Body of pancreas (tissue), 4 donors: ENCODE data around the gene EFS. TPM values are rescaled to one million over a fixed set of nuclear protein-coding genes. Genes with fewer than 3 reads are reported as not detected.

ENCODE experiments used
- ATAC-seq: fragments of 150-250 bp; one replicate; pipeline ENCODE4 v1.9.1; 2016
- DNase-seq, 4 donors: peaks; one replicate each; pipeline ENCODE4 v3.0.0-alpha.2; 2019
- H3K27ac ChIP-seq, 4 donors: fragments of 200-600 bp; sonication (generic); 1 replicate in 3 of 4; 2 replicates in 1 of 4; pipeline versions ENCODE4 v1.5.1 to v1.6.1; 2016 to 2019; ENCODE audit warnings: mild to moderate bottlenecking in 1 of 4, mixed read lengths in 1 of 4, moderate library complexity in 1 of 4
- H3K27me3 ChIP-seq, 2 donors: fragments of 200-600 bp; sonication (generic); one replicate each; pipeline ENCODE4 v1.6.0; 2016; ENCODE audit warnings: mild to moderate bottlenecking in 1 of 2
- H3K36me3 ChIP-seq, 2 donors: fragments of 200-600 bp; sonication (generic); replicated peaks in 1 of 2; 2 replicates each; pipeline ENCODE4 v1.5.1; 2016; ENCODE audit warnings: low read depth in 2 of 2; ENCODE audit not compliant: insufficient read depth in 1 of 2
- H3K4me1 ChIP-seq: fragments of 200-600 bp; sonication (generic); one replicate; pipeline ENCODE4 v1.6.0; 2016
- H3K4me3 ChIP-seq, 2 donors: fragments of 200-600 bp; sonication (generic); 1 replicate in 1 of 2; 2 replicates in 1 of 2; pipeline ENCODE4 v1.5.1; 2016 to 2019
- H3K9me3 ChIP-seq, 3 donors: fragments of 200-600 bp; sonication (generic); 1 replicate in 2 of 3; 2 replicates in 1 of 3; pipeline ENCODE4 v1.5.1; 2016
- POLR2A ChIP-seq, 3 donors: fragments of 450-650 bp; IDR thresholded peaks; one replicate each; pipeline ENCODE4 v1.6.1; 2016; ENCODE audit warnings: antibody characterized with exemption in 3 of 3, mild to moderate bottlenecking in 2 of 3
- WGBS, 2 donors: methylation state at CpG; one replicate each; pipeline ENCODE4 v1.1.5; 2017; 5-methylcytosine and 5-hydroxymethylcytosine counted together
- intact Hi-C: fragments of 100-400 bp; cut with DNase I; formaldehyde crosslinking; loops from one replicate; pipeline ENCODE4 v1.15.1; 2023
- total RNA-seq, 2 donors: library from RNA; depleted of rRNA; stranded (reverse); fragments of >200 nt; gene quantifications; one replicate each; pipeline ENCODE4 v1.1.0, GENCODE V29; 2016
- TF ChIP-seq, protein P1 (sequence below), 7 experiments: fragments of 450-650 bp in 4 of 7; fragments of 200-600 bp in 3 of 7; sonication (generic) in 3 of 7; IDR thresholded peaks; one replicate each; pipeline ENCODE4 v1.5.1; 2016 to 2019; ENCODE audit warnings: antibody characterized with exemption in 7 of 7

The EFS gene
- total RNA-seq, 2 donors from 2014 or later: 0.99 to 1.3 TPM

DNA sequence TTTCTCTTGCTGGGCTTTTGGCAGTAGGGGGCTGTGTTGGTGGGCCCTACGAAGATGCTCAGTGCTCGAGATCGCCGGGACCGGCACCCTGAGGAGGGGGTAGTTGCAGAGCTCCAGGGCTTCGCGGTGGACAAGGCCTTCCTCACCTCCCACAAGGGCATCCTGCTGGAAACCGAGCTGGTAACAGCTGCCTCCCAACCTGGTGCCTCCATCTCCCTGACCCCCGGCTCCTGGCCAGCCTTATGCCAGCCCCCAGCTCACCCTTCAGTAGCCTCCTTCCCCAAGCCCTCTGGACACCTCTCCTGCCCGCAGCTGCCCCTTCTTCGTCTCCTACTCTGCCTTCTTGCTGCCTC lies 12.2 kb upstream of the EFS start:
- H3K9me3 ChIP-seq: no peaks in the 10 kb centered on the region
- H3K27me3 ChIP-seq: no peaks in the 10 kb centered on the region
- intact Hi-C loops: loop anchor here (10.0 kb wide), 1 partner anchor 112 kb away; no protein-coding TSS in a partner anchor
- TF ChIP-seq, protein P1, sequence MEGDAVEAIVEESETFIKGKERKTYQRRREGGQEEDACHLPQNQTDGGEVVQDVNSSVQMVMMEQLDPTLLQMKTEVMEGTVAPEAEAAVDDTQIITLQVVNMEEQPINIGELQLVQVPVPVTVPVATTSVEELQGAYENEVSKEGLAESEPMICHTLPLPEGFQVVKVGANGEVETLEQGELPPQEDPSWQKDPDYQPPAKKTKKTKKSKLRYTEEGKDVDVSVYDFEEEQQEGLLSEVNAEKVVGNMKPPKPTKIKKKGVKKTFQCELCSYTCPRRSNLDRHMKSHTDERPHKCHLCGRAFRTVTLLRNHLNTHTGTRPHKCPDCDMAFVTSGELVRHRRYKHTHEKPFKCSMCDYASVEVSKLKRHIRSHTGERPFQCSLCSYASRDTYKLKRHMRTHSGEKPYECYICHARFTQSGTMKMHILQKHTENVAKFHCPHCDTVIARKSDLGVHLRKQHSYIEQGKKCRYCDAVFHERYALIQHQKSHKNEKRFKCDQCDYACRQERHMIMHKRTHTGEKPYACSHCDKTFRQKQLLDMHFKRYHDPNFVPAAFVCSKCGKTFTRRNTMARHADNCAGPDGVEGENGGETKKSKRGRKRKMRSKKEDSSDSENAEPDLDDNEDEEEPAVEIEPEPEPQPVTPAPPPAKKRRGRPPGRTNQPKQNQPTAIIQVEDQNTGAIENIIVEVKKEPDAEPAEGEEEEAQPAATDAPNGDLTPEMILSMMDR (IDR thresholded peaks at IDR 0.05): no peak
- no peak for TF ChIP-seq POLR2A (IDR thresholded peaks at IDR 0.05)
- peaks cover 6% of the 10 kb centered on the region for H3K4me1 ChIP-seq
- WGBS, 2 donors: 65 to 67% methylated on average over 11 of the region's 11 CpGs
- DNase-seq: no peak
- no peaks in the 10 kb centered on the region for H3K36me3 ChIP-seq
- no peak for ATAC-seq
- H3K4me3 ChIP-seq: no peak overlapping the region
- no peak overlapping the region for H3K27ac ChIP-seq

DNA sequence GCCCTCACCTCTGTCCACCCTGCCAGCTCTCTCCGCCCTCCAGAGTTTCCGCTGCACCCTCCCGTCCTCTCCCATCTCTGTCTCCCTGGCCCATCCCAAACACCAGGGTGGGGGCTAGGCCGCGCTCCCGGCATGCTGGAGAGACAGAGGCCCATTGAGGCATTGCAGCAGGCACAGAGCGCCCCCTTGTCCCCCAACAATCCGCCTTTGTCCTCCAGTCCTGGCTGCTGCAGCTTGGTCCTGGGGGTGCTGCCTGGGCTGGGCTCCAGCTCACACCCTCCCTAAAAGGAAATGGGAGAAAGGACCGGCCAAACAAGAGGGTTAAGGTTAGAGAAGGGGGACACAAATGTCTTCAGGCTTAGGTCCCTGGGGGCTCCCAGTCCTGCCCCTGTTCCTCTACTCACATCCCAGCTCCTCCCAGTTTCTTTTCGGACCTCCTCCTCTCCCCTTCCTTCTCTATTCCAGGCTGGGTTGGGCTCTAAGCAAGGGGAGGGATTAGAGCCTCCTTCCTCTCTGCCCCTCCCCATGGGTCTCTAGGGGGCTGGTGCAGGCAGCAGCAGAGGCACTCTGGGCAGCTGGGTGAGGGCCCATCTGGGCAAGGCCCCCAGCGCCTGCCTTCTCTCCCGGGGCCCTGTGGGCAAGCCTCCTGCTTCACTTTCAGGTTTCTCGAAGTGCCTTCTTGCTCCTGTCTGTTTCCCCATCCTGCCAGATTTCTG lies 11.7 kb upstream of the EFS start, which contains the start of gene CMTM5:
CMTM5 (plus strand) TSS at position 565 of the 716 bp plus-strand sequence. CDS start 206 bp downstream, outside the sequence.
- Histone ChIP-seq H3K27ac (no peak within 1 kb of the TSS), H3K36me3 (no peaks in the 10 kb centered on the region), H3K4me1 (peaks cover 6% of the 10 kb centered on the region), H3K27me3 (no peaks in the 10 kb centered on the region), H3K9me3 (no peaks in the 10 kb centered on the region), H3K4me3 (no peak within 1 kb of the TSS)
- intact Hi-C loops: loop anchor here (10.0 kb wide), 1 partner anchor 112 kb away; no protein-coding TSS in a partner anchor
- ATAC-seq: no peak
- no peak for DNase-seq
- TF ChIP-seq, protein P1 (IDR thresholded peaks at IDR 0.05): no peak
- no peak for TF ChIP-seq POLR2A (IDR thresholded peaks at IDR 0.05)
- 59 to 65% methylated on average over 13 of the region's 13 CpGs for WGBS, 2 donors

DNA sequence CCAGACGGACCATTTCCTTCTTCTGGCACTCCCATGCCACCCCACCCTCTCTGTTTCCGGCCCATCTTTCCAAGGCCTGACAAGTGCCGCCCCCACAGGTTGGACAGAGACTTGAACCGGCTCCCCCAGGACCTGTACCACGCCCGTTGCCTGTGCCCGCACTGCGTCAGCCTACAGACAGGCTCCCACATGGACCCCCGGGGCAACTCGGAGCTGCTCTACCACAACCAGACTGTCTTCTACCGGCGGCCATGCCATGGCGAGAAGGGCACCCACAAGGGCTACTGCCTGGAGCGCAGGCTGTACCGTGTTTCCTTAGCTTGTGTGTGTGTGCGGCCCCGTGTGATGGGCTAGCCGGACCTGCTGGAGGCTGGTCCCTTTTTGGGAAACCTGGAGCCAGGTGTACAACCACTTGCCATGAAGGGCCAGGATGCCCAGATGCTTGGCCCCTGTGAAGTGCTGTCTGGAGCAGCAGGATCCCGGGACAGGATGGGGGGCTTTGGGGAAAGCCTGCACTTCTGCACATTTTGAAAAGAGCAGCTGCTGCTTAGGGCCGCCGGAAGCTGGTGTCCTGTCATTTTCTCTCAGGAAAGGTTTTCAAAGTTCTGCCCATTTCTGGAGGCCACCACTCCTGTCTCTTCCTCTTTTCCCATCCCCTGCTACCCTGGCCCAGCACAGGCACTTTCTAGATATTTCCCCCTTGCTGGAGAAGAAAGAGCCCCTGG lies 10.7 kb upstream of the EFS start:
- intact Hi-C loops: loop anchor here (10.0 kb wide), 1 partner anchor 111 kb away; no protein-coding TSS in a partner anchor
- no peak overlapping the region for H3K4me3 ChIP-seq
- TF ChIP-seq, protein P1 (IDR thresholded peaks at IDR 0.05): no peak
- TF ChIP-seq POLR2A (IDR thresholded peaks at IDR 0.05): no peak
- no peaks in the 10 kb centered on the region for H3K36me3 ChIP-seq
- no peaks in the 10 kb centered on the region for H3K27me3 ChIP-seq
- 85 to 86% methylated on average over 14 to 21 of the region's 21 CpGs for WGBS, 2 donors
- H3K27ac ChIP-seq: no peak overlapping the region
- no peak for DNase-seq
- no peaks in the 10 kb centered on the region for H3K9me3 ChIP-seq
- ATAC-seq: no peak
- H3K4me1 ChIP-seq: peaks cover 6% of the 10 kb centered on the region

DNA sequence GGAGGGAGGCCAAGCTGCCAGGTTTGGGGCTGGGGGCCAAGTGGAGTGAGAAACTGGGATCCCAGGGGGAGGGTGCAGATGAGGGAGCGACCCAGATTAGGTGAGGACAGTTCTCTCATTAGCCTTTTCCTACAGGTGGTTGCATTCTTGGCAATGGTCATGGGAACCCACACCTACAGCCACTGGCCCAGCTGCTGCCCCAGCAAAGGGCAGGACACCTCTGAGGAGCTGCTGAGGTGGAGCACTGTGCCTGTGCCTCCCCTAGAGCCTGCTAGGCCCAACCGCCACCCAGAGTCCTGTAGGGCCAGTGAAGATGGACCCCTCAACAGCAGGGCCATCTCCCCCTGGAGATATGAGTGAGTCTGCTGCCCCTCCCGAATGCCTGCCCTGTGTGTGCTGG lies 8.1 kb upstream of the EFS start:
- Histone ChIP-seq H3K9me3 (no peaks in the 10 kb centered on the region), H3K27me3 (no peaks in the 10 kb centered on the region), H3K27ac (no peak overlapping the region), H3K4me1 (no peaks in the 10 kb centered on the region), H3K4me3 (no peak overlapping the region), H3K36me3 (no peaks in the 10 kb centered on the region)
- intact Hi-C loops: loop anchor here (10.0 kb wide), 1 partner anchor 108 kb away; no protein-coding TSS in a partner anchor
- DNase-seq (no peak), ATAC-seq (no peak)
- WGBS, 2 donors: 49 to 69% methylated on average over 2 to 3 of the region's 3 CpGs
- no peak for TF ChIP-seq POLR2A (IDR thresholded peaks at IDR 0.05)
- TF ChIP-seq, protein P1 (IDR thresholded peaks at IDR 0.05): no peak
